Prostate gland (tissue), 2 donors: ENCODE data around the gene SLC16A10.

ENCODE experiments used
- CTCF ChIP-seq, 4 experiments: fragments of 200-600 bp in 2 of 4; fragments of 450-650 bp in 2 of 4; sonication (generic) in 2 of 4; IDR thresholded peaks; 1 replicate in 3 of 4; 2 replicates in 1 of 4; pipeline ENCODE4 v1.5.1; 2016 to 2019; ENCODE audit warnings: antibody characterized with exemption in 4 of 4, mild to moderate bottlenecking in 2 of 4, moderate library complexity in 2 of 4
- POLR2A ChIP-seq: fragments of 450-650 bp; IDR thresholded peaks from one replicate; pipeline ENCODE4 v1.6.1; 2016; ENCODE audit warnings: antibody characterized with exemption, mild to moderate bottlenecking

- no peak for TF ChIP-seq POLR2A
- no peak for TF ChIP-seq CTCF (IDR thresholded peaks at IDR 0.05)
Measured at GRCh38 chr6:111266276-111266675, 179.0 kb downstream of the SLC16A10 start.
